ENCODE measurements around the gene CTTNBP2NL.

Gene CTTNBP2NL

GRCh38 chr1:112501810-112502641 is 106.0 kb downstream of the CTTNBP2NL start:
- peak overlapping the region; percentile 55 for H3K4me3 ChIP-seq (ENCODE audit: low read depth, low read length)
- DNase-seq (ENCODE audit: low read depth) = peak; percentile 11
- TF ChIP-seq, protein P1, sequence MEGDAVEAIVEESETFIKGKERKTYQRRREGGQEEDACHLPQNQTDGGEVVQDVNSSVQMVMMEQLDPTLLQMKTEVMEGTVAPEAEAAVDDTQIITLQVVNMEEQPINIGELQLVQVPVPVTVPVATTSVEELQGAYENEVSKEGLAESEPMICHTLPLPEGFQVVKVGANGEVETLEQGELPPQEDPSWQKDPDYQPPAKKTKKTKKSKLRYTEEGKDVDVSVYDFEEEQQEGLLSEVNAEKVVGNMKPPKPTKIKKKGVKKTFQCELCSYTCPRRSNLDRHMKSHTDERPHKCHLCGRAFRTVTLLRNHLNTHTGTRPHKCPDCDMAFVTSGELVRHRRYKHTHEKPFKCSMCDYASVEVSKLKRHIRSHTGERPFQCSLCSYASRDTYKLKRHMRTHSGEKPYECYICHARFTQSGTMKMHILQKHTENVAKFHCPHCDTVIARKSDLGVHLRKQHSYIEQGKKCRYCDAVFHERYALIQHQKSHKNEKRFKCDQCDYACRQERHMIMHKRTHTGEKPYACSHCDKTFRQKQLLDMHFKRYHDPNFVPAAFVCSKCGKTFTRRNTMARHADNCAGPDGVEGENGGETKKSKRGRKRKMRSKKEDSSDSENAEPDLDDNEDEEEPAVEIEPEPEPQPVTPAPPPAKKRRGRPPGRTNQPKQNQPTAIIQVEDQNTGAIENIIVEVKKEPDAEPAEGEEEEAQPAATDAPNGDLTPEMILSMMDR (IDR thresholded peaks at IDR 0.05; ENCODE audit: control insufficient read depth, extremely low read depth, insufficient read depth) = peak; percentile 81

DNA sequence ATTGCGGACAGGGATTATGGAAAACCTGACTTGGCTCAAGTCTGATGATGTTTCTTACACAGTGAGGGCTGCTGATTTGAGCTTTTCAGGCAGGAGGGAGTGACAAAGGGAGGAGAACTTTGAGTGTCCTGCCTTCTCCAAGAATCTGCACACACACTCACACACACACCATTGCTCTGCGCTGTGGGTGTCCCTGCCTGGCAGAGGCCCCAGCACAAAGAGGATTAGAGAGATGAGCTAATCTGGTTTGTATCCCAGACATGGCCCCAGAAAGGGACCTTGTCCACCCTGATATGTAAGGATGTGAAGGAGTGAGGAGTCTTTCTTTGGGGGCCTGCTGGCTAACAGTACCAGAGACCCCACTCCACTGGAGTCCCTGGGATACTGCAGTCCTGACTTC is 106.8 kb downstream of the CTTNBP2NL start:
- TF ChIP-seq, protein P1 (IDR thresholded peaks at IDR 0.05; ENCODE audit: control insufficient read depth, extremely low read depth, insufficient read depth) = no peak
- no peak for DNase-seq (ENCODE audit: low read depth)
- H3K4me3 ChIP-seq (ENCODE audit: low read depth, low read length) = no peak overlapping the region

- H3K4me3 ChIP-seq (ENCODE audit: low read depth, low read length) = no peak overlapping the region
- DNase-seq (ENCODE audit: low read depth) = no peak
- TF ChIP-seq, protein P1 (IDR thresholded peaks at IDR 0.05; ENCODE audit: control insufficient read depth, extremely low read depth, insufficient read depth) = no peak
These were observed 108.1 kb downstream of the CTTNBP2NL start for GRCh38 chr1:112504001-112504660.

DNA sequence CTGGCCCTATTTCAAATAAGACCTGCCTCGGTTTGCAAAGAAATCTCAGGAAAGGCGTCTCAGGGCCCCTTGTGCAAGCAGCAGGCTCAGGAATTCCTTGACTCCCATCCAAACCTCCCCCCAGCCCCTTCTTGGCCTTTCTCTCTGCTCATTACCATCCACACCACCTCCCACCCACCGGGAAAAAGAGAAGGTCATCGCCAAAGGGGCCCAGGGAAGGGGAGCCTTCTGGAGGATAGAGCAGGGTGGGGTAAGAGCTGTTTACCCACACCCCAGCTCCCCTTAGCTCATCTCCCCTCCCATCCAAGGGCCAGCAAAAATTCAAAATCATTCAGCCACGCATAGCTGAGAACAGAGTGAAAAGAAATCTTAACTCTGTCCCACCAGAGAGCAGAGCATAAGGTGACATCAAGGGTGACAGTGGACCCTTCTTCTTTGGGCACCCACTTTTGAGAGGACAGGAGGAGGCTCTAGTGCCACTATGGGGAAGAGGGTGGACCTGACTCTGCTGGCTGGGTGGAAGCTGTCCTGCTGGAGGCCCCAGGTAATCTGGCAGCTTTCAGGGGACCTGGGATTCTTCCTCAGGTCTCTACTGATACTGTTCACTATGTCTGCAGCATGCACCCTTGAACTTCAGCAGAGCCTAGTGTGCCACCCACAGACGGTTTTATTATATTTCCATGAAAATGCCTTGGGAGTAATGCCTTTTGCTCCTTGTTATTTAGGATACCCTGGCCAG is 108.8 kb downstream of the CTTNBP2NL start:
- no peak overlapping the region for H3K4me3 ChIP-seq (ENCODE audit: low read depth, low read length)
- TF ChIP-seq, protein P1 (IDR thresholded peaks at IDR 0.05; ENCODE audit: control insufficient read depth, extremely low read depth, insufficient read depth) = no peak
- DNase-seq (ENCODE audit: low read depth) = no peak

DNA sequence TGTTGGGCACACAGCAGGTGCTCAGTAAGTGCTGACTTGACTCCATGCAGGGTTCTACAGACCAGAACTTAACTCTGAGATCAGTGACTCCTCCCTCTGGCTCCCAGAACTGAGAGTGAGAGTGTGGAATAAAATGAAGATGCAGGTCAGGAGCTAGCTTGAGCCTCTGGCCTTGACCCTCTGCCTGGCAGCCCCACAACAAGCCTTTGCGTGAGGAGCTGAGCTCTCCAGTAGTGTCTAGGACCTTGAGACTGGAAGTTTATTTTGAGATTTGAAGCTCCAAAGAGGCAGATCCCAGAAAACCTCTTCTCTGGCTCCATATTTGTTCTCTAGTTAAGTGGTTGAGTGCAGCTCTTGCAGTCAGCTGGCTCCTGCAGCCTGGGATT is 109.4 kb downstream of the CTTNBP2NL start:
- TF ChIP-seq, protein P1 (IDR thresholded peaks at IDR 0.05; ENCODE audit: control insufficient read depth, extremely low read depth, insufficient read depth) = no peak
- H3K4me3 ChIP-seq (ENCODE audit: low read depth, low read length) = no peak overlapping the region
- no peak for DNase-seq (ENCODE audit: low read depth)

DNA sequence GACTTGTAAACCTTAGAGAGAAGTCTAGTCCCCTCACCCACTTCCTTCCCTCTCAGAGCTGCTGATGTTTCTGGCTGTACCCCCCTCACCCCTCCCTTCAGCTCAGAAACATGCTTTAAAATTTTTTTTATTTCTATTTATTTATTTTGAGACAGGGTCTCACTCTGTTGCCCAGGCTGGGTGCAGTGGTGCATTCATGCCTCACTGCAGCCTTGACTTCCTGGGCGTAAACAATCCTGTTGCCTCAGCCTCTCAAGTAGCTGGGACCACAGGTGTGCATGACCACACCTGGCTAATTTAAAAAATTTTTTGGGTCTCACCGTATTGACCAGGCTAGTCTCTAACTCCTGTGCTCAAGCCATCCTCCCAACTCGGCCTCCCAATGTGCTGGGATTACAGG is 109.9 kb downstream of the CTTNBP2NL start:
- TF ChIP-seq, protein P1 (IDR thresholded peaks at IDR 0.05; ENCODE audit: control insufficient read depth, extremely low read depth, insufficient read depth) = no peak
- H3K4me3 ChIP-seq (ENCODE audit: low read depth, low read length) = no peak overlapping the region
- DNase-seq (ENCODE audit: low read depth) = no peak

All from LNCaP clone FGC (cell line).